ENCODE data around the gene BARX1.

BARX1 gene

GRCh38 chr9:93992830-93993229 lies 37.7 kb upstream of the BARX1 start:
- ChIA-PET CTCF (interaction anchor here (0.6 to 0.7 kb wide), 2 partner anchors 30 to 339 kb away, joined by 3 read pairs; no protein-coding TSS in a partner anchor), POLR2A (no interaction called here)
- DNase-seq (ENCODE audit: extremely low spot score): no peak
- TF ChIP-seq ZNF384 (IDR thresholded peaks at IDR 0.05): no peak
- no peak for TF ChIP-seq CTBP1 (IDR thresholded peaks at IDR 0.05; ENCODE audit: borderline replicate concordance)
- no peak for TF ChIP-seq FOXM1 (IDR thresholded peaks at IDR 0.05; ENCODE audit: borderline replicate concordance)
- no peak for TF ChIP-seq FOXK2 (IDR thresholded peaks at IDR 0.05)
- TF ChIP-seq HDGF (IDR thresholded peaks at IDR 0.05; ENCODE audit: borderline replicate concordance): no peak
- no peak for TF ChIP-seq SP1 (IDR thresholded peaks at IDR 0.05)
- no peak for TF ChIP-seq TARDBP (IDR thresholded peaks at IDR 0.05)
- no peak for TF ChIP-seq ELF4 (IDR thresholded peaks at IDR 0.05)
- TF ChIP-seq LEF1 (IDR thresholded peaks at IDR 0.05; ENCODE audit: borderline replicate concordance): no peak
- TF ChIP-seq NFRKB (IDR thresholded peaks at IDR 0.05): no peak
- no peak for TF ChIP-seq SUZ12 (IDR thresholded peaks at IDR 0.05)
- no peak for TF ChIP-seq FOXA1 (IDR thresholded peaks at IDR 0.05)

GRCh38 chr9:93990448-93990847 lies 35.3 kb upstream of the BARX1 start:
- ChIA-PET POLR2A (no interaction called here), CTCF (no interaction called here)
- TF ChIP-seq ZNF384 (IDR thresholded peaks at IDR 0.05): no peak
- DNase-seq (ENCODE audit: extremely low spot score): no peak

- CTCF ChIA-PET: no interaction called here
- TF ChIP-seq LEF1 (IDR thresholded peaks at IDR 0.05; ENCODE audit: borderline replicate concordance): no peak
- no peak for TF ChIP-seq SP1 (IDR thresholded peaks at IDR 0.05)
- no peak for TF ChIP-seq FOXM1 (IDR thresholded peaks at IDR 0.05; ENCODE audit: borderline replicate concordance)
- DNase-seq (ENCODE audit: extremely low spot score): no peak
- POLR2A ChIA-PET: no interaction called here
Measured at GRCh38 chr9:93988056-93988455, 32.9 kb upstream of the BARX1 start.

GRCh38 chr9:93984860-93985259 lies 29.7 kb upstream of the BARX1 start:
- ChIA-PET POLR2A (no interaction called here), CTCF (no interaction called here)
- no peak for TF ChIP-seq HDGF (IDR thresholded peaks at IDR 0.05; ENCODE audit: borderline replicate concordance)
- no peak for TF ChIP-seq ELF4 (IDR thresholded peaks at IDR 0.05)
- no peak for TF ChIP-seq BHLHE40 (IDR thresholded peaks at IDR 0.05; ENCODE audit: borderline replicate concordance)
- TF ChIP-seq SUZ12 (IDR thresholded peaks at IDR 0.05): no peak
- TF ChIP-seq FOXA1 (IDR thresholded peaks at IDR 0.05): no peak
- no peak for TF ChIP-seq TARDBP (IDR thresholded peaks at IDR 0.05)
- no peak for TF ChIP-seq SP1 (IDR thresholded peaks at IDR 0.05)
- TF ChIP-seq CTBP1 (IDR thresholded peaks at IDR 0.05; ENCODE audit: borderline replicate concordance): no peak
- no peak for TF ChIP-seq FOXK2 (IDR thresholded peaks at IDR 0.05)
- TF ChIP-seq ZNF384 (IDR thresholded peaks at IDR 0.05): no peak
- TF ChIP-seq L3MBTL2 (conservative IDR thresholded peaks at IDR 0.05): no peak
- no peak for TF ChIP-seq PKNOX1 (IDR thresholded peaks at IDR 0.05)
- no peak for TF ChIP-seq LEF1 (IDR thresholded peaks at IDR 0.05; ENCODE audit: borderline replicate concordance)
- no peak for TF ChIP-seq ARNT (IDR thresholded peaks at IDR 0.05)
- TF ChIP-seq NFRKB (IDR thresholded peaks at IDR 0.05): no peak
- TF ChIP-seq FOXM1 (IDR thresholded peaks at IDR 0.05; ENCODE audit: borderline replicate concordance): no peak
- DNase-seq (ENCODE audit: extremely low spot score): no peak

GRCh38 chr9:93983875-93984274 lies 28.7 kb upstream of the BARX1 start:
- CTCF ChIA-PET: no interaction called here
- DNase-seq (ENCODE audit: extremely low spot score): no peak
- TF ChIP-seq ZNF384 (IDR thresholded peaks at IDR 0.05): no peak
- TF ChIP-seq L3MBTL2 (conservative IDR thresholded peaks at IDR 0.05): no peak
- no peak for TF ChIP-seq TARDBP (IDR thresholded peaks at IDR 0.05)
- no peak for TF ChIP-seq FOXK2 (IDR thresholded peaks at IDR 0.05)
- TF ChIP-seq HDGF (IDR thresholded peaks at IDR 0.05; ENCODE audit: borderline replicate concordance): no peak
- no peak for TF ChIP-seq BHLHE40 (IDR thresholded peaks at IDR 0.05; ENCODE audit: borderline replicate concordance)
- no peak for TF ChIP-seq SP1 (IDR thresholded peaks at IDR 0.05)
- TF ChIP-seq NFRKB (IDR thresholded peaks at IDR 0.05): no peak
- POLR2A ChIA-PET: no interaction called here

GRCh38 chr9:93979721-93980120 lies 24.6 kb upstream of the BARX1 start:
- CTCF ChIA-PET: no interaction called here
- POLR2A ChIA-PET: no interaction called here
- no peak for TF ChIP-seq NFRKB (IDR thresholded peaks at IDR 0.05)
- no peak for TF ChIP-seq L3MBTL2 (conservative IDR thresholded peaks at IDR 0.05)
- no peak for TF ChIP-seq CTBP1 (IDR thresholded peaks at IDR 0.05; ENCODE audit: borderline replicate concordance)
- no peak for TF ChIP-seq ARNT (IDR thresholded peaks at IDR 0.05)
- no peak for TF ChIP-seq FOXM1 (IDR thresholded peaks at IDR 0.05; ENCODE audit: borderline replicate concordance)
- TF ChIP-seq PKNOX1 (IDR thresholded peaks at IDR 0.05): no peak
- no peak for DNase-seq (ENCODE audit: extremely low spot score)

- DNase-seq (ENCODE audit: extremely low spot score): no peak
- ChIA-PET CTCF (interaction anchor here (0.9 kb wide), 1 partner anchor 826 kb away, joined by 3 read pairs; no protein-coding TSS in a partner anchor), POLR2A (no interaction called here)
- no peak for TF ChIP-seq BHLHE40 (IDR thresholded peaks at IDR 0.05; ENCODE audit: borderline replicate concordance)
- no peak for TF ChIP-seq FOXA1 (IDR thresholded peaks at IDR 0.05)
Measured at GRCh38 chr9:93978551-93978950, 23.4 kb upstream of the BARX1 start.

GRCh38 chr9:93976973-93977372 lies 21.8 kb upstream of the BARX1 start:
- TF ChIP-seq TARDBP (IDR thresholded peaks at IDR 0.05) (no peak), LEF1 (IDR thresholded peaks at IDR 0.05; ENCODE audit: borderline replicate concordance) (no peak), SP1 (IDR thresholded peaks at IDR 0.05) (no peak), HDGF (IDR thresholded peaks at IDR 0.05; ENCODE audit: borderline replicate concordance) (no peak), BHLHE40 (IDR thresholded peaks at IDR 0.05; ENCODE audit: borderline replicate concordance) (no peak), PKNOX1 (IDR thresholded peaks at IDR 0.05) (no peak), FOXA1 (IDR thresholded peaks at IDR 0.05) (no peak), ARNT (IDR thresholded peaks at IDR 0.05) (no peak), NFRKB (IDR thresholded peaks at IDR 0.05) (no peak), CTBP1 (IDR thresholded peaks at IDR 0.05; ENCODE audit: borderline replicate concordance) (no peak), FOXM1 (IDR thresholded peaks at IDR 0.05; ENCODE audit: borderline replicate concordance) (no peak), L3MBTL2 (conservative IDR thresholded peaks at IDR 0.05) (no peak), FOXK2 (IDR thresholded peaks at IDR 0.05) (no peak), SUZ12 (IDR thresholded peaks at IDR 0.05) (no peak)
- CTCF ChIA-PET: no interaction called here
- no peak for DNase-seq (ENCODE audit: extremely low spot score)
- POLR2A ChIA-PET: no interaction called here
